Stromal cell of bone marrow (primary cell): ENCODE measurements around the gene SLC50A1.
"Not testable (repeated sequence)": the region's sequence is repeated elsewhere in the genome, so short reads cannot be mapped to it uniquely, and the experiment has no call there.

Experiments used
- DNase-seq: peaks from one replicate; pipeline ENCODE4 v3.0.0-alpha.2; 2012; ENCODE audit warnings: low read depth

The SLC50A1 gene

DNA sequence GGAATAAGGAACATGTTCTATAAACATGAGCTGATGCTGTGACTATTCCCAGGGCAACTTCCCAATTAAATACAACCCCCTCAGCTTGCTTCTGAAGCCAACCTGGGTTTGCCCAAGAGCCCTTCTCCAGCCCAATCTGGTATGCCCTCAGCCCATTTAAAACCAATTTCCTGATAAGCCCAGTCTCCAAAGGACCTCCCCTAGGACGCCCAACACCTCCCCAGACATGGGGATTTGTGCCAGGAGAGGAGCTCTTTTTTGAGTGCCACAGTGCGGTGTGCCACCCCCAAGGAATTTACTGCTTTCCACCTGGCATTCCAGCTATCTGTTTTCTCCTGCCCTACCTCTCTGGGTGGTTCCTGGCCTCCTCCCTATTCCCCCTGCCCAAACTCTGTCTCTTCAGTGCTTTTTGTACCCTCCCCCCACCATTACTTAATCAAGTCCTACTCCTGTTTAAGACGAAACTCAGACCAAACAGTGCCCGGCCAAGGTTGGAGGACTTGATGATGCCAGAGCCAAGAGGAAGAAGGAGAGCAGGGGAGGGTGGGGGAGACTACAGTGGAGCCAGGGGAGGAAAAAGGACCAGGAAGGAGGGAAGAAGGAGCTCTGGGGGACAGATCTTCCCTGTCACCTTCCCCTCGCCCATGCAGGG lies 19.4 kb upstream of the SLC50A1 start:
- no peak for DNase-seq

DNA sequence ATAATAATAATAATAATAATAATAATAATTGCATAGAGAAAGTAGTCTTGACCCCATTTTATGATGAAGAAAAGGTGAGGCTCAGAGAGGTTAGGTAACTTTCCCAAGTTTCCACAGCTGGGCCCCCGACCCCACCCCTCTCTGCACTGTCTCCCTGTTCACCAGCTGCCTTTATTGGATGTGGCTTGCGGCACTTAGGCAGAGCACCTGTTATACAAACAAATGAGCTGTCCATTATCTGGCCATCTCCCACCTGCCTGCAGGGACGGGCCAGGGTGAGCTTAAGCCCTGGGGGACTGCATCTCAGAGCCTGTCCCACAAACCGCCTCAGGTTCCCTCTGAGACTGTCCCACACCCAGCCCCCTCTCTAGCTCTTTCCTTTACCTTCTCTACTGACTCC lies 18.0 kb upstream of the SLC50A1 start:
- no peak for DNase-seq

DNA sequence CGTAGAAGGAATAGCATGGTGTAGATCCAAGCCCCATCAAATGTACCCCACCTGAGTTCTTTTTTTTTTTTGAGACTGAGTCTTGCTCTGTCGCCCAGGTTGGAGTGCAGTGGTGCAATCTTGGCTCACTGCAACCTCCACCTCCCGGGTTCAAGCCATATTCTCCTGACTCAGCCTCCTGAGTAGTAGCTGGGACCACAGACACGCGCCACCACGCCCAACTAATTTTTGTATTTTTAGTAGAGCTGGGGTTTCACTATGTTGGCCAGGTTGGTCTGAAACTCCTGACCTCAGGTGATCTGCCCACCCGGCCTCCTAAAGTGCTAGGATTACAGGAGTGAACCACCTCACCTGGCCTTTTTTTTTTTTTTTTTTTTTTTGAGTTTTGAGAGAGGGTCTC lies 17.6 kb upstream of the SLC50A1 start:
- not testable (repeated sequence) for DNase-seq

DNA sequence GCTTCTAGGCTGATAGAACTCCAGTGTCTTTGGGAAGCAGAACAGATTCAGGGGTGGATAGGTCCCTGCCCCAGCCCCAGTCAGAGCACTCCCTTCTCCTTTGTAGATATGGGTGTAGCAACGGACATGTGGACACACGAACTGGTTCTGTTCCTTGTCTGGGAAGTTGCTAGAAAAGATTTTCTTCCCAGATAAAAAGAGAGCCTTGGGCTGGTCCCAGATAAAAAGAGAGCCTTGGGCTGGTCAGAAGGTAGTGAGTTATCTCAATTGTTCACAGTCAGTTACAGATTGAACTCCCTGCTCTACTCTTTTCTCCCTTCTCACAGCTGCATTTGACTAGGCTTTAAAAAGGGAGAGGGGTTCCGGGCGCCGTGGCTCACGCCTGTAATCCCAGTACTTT lies 15.4 kb upstream of the SLC50A1 start:
- no peak for DNase-seq

DNA sequence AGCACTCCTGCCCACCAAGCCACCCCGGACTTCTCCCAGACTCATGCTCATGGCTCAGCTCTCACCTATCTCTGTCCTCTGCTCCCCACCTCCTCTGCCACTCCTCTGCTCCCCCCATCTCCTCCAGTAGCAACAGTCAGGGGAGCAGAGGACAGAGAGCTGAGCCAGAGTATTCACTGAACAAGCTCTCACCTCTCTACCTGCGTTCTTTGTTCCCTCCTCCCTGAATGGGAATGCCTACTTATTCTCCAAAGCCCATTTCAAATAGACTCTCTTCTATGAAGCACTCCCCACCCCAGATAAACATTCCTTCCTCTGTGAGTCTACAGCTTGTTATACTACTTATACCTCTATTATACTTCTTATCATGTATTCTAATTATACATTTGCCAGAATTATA lies 14.4 kb upstream of the SLC50A1 start:
- no peak for DNase-seq

DNA sequence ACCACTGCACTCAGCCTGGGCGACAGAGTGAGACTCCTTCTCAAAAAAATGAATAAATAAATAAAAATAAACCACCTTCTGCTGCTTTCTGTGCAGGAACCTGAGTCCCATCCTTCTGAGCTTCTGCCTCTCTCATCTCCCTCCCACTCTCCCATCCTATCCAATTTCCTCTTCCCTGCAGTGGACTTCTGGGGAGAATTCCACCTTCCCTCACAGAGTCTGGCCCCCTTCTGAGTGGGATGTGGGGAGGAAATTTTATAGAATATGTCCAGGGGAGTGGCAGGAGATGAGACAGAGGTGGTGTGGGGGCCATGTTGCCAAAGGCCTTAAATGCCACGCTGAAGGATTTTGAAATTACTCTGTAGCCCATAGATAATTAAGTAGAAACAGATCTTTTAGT lies 13.3 kb upstream of the SLC50A1 start:
- no peak for DNase-seq

DNA sequence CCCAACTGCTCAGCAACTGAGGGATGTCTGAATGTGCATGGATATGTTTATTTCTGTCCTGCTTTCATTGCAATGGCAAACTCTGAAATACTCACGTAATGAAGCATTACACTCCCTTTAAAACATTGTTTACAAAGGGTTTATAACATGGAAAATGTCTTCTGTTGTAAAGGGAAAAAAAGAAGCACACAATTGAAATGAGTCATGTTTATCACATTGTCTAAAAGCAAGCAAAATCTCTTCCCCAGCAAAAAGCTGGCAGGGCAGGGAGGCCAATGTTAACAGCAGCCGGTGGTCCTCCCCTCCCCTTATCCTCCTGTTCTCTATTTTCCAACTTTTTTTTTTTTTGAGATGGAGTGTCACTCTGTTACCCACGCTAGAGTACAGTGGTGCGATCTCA lies 11.9 kb upstream of the SLC50A1 start:
- DNase-seq = no peak

DNA sequence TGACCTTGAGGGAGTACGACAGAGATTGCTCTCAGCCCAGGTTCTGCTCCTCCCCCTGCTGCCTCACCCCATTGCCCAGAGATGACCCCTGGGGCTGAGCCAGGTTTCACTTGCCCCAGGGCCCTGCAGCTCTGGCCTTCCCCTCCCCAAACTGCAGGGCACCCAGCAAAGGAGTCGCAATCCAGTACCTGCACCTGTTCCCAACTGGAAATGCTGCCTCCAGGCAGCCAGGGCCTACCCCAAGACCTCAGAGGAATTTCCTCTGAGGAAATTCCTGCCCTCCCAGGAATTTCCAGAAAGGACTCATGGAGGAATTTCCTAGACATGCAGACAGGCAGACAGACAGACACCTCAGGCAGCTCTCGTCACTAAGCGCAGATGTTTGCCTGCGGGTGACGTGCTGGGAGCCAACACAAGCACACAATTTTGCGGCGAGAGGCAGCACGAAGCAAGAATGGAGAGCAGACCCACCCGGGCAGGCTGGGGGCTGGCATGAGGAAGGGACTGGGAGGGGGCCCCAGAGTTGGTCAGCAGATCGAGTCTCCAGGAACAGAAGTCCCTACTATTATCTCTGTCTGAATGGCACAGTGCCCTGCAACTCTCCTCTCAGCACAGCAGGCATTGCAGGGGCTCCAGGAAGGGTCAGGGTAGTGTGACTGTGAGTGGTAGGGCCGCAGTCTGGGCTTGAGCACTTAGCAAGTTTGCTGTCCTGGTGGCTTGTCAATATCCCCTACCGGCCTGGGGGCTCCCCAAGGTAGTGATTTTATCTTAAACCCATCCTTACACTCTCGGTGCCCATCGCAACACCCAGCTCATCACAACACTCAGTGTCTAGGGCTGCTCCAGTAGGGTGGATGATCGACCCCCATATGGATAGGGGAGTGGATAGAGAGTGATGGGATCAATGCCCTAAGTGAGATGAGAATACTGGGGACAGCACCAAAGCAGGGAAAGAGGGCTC lies 10.9 kb upstream of the SLC50A1 start:
- no peak for DNase-seq

DNA sequence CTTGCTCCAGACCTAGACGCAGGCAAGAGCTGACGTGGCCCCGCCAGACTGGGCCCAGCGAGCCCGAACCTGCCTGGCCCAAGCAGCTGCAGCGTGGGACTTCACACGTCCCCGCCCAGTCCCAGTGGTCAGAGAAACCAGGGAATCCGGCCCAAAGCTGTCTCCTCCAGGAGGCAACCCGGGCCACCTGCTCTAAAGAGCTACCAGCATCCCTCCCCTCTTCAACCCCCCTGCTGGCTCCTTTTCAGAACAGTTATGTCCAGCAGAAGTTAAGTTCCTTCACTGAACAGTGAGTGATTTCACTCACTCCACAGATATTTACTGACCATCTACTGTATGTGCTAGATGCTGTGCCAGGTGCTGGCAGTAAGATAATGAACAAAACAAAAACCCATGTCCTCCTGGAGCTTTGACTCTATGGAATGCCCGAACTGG lies 10.1 kb upstream of the SLC50A1 start:
- no peak for DNase-seq

DNA sequence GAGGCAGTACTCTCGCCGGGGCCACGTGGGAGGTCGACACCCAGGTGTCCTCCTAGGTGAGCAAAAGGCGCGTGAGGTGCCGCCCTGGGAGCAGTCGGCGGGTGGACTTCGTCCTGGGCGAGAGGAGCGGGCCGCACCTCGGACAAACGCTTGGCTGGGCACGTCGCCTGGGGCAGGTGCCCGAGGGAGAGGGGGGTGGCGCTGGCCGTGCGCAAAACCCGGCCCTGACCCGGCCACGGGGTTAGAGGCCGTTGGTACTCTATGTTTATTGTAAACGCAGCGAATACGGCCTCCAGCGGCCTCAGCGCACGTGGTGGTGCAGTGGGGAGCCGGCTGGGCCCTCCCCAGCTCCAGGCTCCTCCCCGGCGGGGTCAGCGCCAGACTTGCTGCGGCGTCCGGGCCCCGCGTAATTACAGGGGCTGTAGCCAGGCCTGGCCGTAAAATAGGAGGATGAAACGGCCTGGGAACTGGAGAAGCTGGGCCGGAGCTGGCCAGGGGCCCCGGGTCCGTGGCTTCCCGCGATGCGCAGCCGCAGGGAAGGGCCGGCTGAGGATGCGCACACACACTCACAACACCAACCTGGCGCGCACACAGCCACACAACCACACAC lies 9.6 kb upstream of the SLC50A1 start:
- DNase-seq = no peak

DNA sequence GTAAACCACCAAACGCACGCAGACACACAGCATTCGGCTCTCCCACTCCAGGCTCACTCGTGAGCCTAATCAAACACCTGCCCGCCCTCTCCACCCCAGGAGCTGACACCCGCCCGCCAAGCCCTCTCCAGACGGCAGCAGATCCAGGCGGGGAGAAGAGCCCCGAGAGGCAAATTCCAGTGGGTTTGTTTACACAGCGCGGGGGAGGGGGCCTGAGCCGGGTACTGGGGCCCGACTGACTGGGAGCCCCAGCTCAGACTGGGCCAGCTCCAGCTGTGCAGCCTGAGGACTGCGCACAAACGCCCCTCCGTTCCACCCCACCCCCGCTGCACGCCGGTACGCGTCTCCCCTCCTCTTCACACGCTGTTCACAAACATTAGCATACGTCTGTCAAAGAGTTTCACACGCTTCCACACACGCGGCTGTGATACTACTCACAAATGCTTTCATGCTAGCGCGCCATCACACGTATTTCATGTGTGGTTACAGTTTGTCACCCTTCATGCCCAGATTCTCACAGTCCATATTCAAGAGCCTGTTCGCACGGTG lies 9.0 kb upstream of the SLC50A1 start:
- no peak for DNase-seq

DNA sequence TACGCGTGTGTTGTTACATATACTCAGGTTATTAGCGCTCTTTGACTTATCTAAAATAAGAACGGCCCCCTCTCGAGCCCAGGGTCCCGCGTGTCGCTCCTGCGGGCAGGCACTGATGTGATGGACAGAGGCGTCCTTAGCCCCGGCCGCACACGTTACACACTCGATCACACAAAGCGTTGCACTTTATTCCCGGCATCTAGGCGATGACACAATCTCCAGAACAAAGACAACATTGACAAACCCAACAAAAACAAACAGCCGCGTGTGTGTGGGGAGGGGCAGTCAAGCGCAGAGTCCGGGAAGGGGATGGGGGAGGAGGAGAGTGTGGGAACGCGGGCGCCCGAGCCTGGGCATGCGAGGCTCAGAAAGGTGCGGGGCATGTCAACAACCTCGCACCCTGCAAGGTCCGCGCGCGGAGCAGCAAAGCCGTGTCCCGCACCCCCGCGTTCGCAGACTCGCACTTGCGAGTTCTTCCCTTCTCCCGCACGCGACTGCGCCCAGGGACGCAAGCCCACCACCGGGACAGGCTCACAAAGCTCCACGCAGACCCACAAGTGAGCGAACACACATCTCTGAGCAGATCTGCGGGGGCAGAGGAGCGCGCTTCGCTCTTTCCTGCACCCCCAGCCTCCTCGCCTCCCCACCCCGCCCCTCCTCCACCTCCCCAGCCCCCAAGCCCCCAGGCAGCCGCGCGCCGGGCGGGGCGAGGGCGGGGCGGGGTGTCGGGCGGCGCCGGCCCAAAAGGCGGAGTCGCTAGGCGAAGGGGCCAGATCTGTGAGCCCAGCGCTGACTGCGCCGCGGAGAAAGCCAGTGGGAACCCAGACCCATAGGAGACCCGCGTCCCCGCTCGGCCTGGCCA lies 8.3 kb upstream of the SLC50A1 start, which contains the start of gene EFNA1:
TSS of gene EFNA1 (plus strand) at position 772 of the 862 bp plus-strand sequence. CDS start 102 bp downstream, outside the sequence.
- DNase-seq = peak; percentile 35

DNA sequence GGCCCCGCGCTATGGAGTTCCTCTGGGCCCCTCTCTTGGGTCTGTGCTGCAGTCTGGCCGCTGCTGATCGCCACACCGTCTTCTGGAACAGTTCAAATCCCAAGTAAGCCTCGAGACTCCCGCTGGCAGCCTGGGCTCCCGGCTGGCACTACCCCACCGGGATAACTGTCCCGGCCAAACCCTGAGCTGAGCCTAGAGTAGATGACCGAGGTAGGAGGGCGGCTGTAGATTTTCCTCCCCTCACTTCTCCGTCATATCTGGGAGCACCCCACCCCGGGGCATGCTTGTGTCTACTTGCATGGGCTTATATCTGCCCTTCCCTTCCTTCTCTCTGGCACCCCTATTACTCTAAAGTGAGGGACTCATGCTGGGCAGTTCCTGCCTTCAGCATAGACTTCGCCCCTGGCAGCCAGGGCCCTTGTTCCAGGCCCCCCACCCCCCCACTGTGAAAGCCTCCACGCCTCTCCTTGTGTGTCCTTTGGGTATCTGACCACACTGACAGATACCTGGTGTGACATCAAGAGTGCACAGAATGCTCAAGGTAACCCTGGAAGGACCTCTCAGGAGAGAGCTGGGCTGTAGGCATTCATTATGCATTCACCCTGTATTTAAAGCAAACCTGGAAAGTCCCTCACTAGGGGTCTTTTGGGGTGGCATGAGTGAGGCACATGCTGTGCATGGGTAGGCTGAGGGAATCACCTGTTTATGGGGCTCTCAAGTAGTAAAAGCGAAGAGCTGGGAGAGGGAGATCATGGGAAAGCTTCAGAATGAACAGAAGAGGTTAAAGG lies 7.5 kb upstream of the SLC50A1 start:
- DNase-seq = no peak

DNA sequence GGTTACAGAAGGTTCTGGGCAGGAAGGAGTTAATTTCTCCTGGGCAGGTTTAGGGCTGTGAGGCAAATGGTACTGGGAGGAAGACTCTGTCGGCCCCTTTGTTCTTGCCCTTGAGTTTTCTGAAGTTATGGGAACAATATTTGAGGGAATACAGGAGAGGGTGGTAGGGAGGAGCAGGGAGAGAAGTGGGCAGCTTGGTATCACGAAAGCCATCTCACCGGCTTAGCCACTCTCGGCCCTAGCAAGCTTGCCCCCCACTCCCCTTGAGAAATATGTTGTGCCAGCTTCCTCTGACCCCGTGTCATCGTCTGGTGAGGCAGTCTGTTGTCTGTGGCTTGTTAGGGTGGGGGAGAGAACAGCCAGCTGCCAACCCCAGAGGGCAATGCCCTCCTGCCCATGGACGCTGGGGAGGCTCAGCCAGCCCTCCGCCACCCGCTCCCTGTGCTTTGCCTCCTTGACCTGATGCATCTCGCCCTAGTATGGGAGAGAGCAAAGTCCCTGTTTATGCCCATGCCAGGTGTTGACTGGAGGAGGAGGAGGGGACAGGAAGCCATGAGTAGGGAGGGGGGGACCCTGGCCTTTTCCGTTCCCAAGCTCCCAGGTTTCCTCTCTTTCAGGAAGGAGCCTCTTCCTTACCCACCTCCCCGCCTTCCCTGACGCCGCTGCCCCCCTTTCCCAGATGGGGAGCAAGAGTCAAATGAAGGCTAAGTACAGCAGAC lies 6.7 kb upstream of the SLC50A1 start:
- no peak for DNase-seq

DNA sequence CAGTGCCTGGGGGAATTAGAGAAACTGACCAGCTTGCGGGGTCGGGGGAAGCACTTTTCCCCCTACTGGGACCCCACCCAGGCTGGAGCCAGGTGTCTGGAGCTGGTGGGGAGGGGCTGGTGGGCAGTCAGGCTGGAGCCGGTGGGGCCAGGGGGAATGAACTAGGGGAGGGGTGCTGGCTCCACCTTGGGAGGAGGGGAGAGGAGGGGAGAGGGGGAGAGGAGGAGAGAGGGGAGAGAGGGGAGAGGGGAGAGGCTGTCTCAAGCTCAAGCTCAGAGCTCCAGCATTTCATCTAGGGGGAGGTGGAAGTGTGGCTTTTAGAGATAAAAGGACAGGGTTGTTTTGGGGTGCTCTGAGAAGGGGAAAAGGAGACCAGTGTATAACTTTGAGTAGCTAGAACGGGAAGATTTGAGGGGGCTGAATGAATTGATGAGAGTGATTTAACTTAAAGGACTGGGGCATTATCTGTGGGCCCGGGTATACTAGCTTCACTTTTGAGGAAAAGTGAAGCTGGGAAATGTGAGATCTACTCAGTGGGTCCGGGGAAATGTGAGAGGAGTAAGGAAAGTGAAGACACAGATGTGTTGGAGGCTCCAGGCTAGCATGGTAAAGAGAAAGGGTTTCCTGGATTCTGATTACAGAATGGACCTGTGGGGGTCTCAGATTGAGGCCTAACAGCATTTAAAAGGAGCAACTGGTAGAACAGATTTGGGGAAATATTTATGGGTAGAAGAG lies 5.2 kb upstream of the SLC50A1 start:
- DNase-seq = no peak

DNA sequence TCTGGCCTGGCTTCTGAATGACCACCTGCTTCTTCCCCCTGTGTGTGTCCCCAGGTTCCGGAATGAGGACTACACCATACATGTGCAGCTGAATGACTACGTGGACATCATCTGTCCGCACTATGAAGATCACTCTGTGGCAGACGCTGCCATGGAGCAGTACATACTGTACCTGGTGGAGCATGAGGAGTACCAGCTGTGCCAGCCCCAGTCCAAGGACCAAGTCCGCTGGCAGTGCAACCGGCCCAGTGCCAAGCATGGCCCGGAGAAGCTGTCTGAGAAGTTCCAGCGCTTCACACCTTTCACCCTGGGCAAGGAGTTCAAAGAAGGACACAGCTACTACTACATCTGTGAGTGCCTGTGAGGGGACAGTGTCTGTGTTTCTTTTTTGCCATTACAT lies 4.4 kb upstream of the SLC50A1 start:
- DNase-seq = no peak

DNA sequence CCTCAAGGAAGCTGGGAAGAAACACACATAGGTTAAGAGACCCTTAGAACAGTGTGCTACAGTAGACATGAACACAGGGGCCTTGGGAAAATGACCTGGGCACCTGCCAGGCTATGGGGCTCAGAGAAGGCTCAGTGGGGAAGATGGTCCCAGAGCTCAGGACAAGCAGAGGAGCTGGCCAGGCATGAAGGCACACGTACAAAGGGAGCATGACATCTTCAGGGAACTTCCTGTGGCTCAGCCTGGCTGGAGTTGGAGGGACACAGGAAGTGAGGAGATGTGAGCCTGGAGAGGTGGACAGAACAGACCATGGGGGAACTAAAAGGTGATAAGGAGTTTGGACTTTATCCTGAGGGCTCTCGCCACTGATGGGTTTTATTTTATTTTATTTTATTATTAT lies 3.8 kb upstream of the SLC50A1 start:
- no peak for DNase-seq

DNA sequence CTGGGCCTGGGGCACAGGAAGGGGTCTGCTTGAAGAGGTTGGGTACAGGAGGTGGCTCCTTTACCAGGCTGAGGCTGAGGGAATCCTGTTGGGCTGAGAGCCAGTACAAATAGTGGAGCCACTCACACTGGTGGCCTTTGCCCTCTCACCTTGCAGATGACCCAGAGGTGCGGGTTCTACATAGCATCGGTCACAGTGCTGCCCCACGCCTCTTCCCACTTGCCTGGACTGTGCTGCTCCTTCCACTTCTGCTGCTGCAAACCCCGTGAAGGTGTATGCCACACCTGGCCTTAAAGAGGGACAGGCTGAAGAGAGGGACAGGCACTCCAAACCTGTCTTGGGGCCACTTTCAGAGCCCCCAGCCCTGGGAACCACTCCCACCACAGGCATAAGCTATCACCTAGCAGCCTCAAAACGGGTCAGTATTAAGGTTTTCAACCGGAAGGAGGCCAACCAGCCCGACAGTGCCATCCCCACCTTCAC lies 1.8 kb upstream of the SLC50A1 start:
- DNase-seq = no peak

DNA sequence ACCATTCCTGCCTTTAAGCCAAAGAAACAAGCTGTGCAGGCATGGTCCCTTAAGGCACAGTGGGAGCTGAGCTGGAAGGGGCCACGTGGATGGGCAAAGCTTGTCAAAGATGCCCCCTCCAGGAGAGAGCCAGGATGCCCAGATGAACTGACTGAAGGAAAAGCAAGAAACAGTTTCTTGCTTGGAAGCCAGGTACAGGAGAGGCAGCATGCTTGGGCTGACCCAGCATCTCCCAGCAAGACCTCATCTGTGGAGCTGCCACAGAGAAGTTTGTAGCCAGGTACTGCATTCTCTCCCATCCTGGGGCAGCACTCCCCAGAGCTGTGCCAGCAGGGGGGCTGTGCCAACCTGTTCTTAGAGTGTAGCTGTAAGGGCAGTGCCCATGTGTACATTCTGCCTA lies 1.3 kb upstream of the SLC50A1 start:
- no peak for DNase-seq
